B cell (primary cell): Measurements from ENCODE around the gene NRBP1. TPM values are rescaled to one million over a fixed set of nuclear protein-coding genes. Genes with fewer than 3 reads are reported as not detected.

Experiments
- ATAC-seq: fragments of 200-7000 bp; cut with Tn5 transposase; one replicate; pipeline ENCODE4 v1.10.0; 2021; ENCODE audit warnings: low read depth, mild to moderate bottlenecking, moderate number of reproducible peaks, moderate library complexity
- CTCF ChIA-PET: fragments of 350-600 bp; sonication (Branson Sonifier 250); formaldehyde crosslinking; loops from one replicate; lab custom pipeline; 2021; ENCODE audit warnings: antibody characterized with exemption, inconsistent platforms; lab: Charles Lee
- POLR2A ChIA-PET: fragments of 350-600 bp; sonication (Branson Sonifier 250); formaldehyde crosslinking; loops from one replicate; lab custom pipeline; 2021; ENCODE audit warnings: antibody characterized with exemption; lab: Charles Lee
- DNase-seq: peaks from one replicate; pipeline ENCODE4 v3.0.0; 2013
- H2AFZ ChIP-seq: 2 replicates; pipeline ENCODE4 v1.6.1; 2012; ENCODE audit warnings: mild to moderate bottlenecking, low read depth, low read length; ENCODE audit not compliant: insufficient read depth, poor library complexity, severe bottlenecking
- H3K27ac ChIP-seq, 2 donors: 1 replicate in 1 of 2; 2 replicates in 1 of 2; pipeline ENCODE4 v1.5.1; 2012 to 2013; ENCODE audit warnings: low read length in 2 of 2, mild to moderate bottlenecking in 2 of 2, moderate library complexity in 1 of 2
- H3K27me3 ChIP-seq, 4 experiments: fragments of 200-600 bp in 1 of 4; sonication (generic) in 1 of 4; replicated peaks in 1 of 4; 1 replicate in 2 of 4; 2 replicates in 2 of 4; pipeline versions ENCODE4 v1.6.1 to v1.7.0; 2013 to 2016; ENCODE audit warnings: low read length in 3 of 4, mild to moderate bottlenecking in 2 of 4, mixed read lengths in 1 of 4, moderate library complexity in 1 of 4; ENCODE audit not compliant: insufficient read depth in 4 of 4, control insufficient read depth in 3 of 4; ENCODE audit errors: control extremely low read depth in 1 of 4
- H3K36me3 ChIP-seq, 2 experiments: replicated peaks in 1 of 2; 1 replicate in 1 of 2; 2 replicates in 1 of 2; pipeline versions ENCODE4 v1.6.1 to v1.7.1; 2013; ENCODE audit warnings: low read length in 1 of 2; ENCODE audit not compliant: insufficient read depth in 2 of 2, control insufficient read depth in 1 of 2; ENCODE audit errors: control extremely low read depth in 1 of 2, extremely low read depth in 1 of 2
- H3K4me1 ChIP-seq, 2 donors: fragments of 200-600 bp in 1 of 2; sonication (generic) in 1 of 2; 1 replicate in 1 of 2; 2 replicates in 1 of 2; pipeline versions ENCODE4 v1.5.1 to v1.6.1; 2013 to 2017; ENCODE audit warnings: low read length in 2 of 2; ENCODE audit not compliant: control insufficient read depth in 2 of 2, insufficient read depth in 2 of 2
- H3K4me2 ChIP-seq: replicated peaks from 2 replicates; pipeline ENCODE3; 2012; ENCODE audit warnings: mild to moderate bottlenecking, low read depth, low read length; ENCODE audit not compliant: poor library complexity, severe bottlenecking
- H3K4me3 ChIP-seq, 5 experiments: fragments of 200-600 bp in 1 of 5; sonication (generic) in 1 of 5; 1 replicate in 3 of 5; 2 replicates in 2 of 5; pipeline versions ENCODE4 v1.5.1 to v1.7.0; 2011 to 2016; ENCODE audit warnings: low read length in 4 of 5, mild to moderate bottlenecking in 4 of 5, low read depth in 2 of 5, control low read depth in 1 of 5, moderate library complexity in 1 of 5; ENCODE audit not compliant: insufficient read depth in 1 of 5; ENCODE audit errors: control extremely low read depth in 1 of 5, extremely low read depth in 1 of 5
- H3K79me2 ChIP-seq: fragments of 200-600 bp; sonication (generic); one replicate; pipeline ENCODE4 v1.6.0; 2016; ENCODE audit warnings: low read length; ENCODE audit not compliant: control insufficient read depth, insufficient read depth
- H3K9ac ChIP-seq: fragments of 200-600 bp; sonication (generic); 2 replicates; pipeline ENCODE4 v1.6.1; 2017; ENCODE audit warnings: mild to moderate bottlenecking, low read length, moderate library complexity
- H3K9me3 ChIP-seq, 3 donors: one replicate each; pipeline versions ENCODE4 v1.6.1 to v1.7.1; 2013; ENCODE audit warnings: low read length in 2 of 3; ENCODE audit not compliant: control insufficient read depth in 2 of 3, insufficient read depth in 1 of 3; ENCODE audit errors: control extremely low read depth in 1 of 3
- H4K20me1 ChIP-seq: 2 replicates; pipeline ENCODE4 v1.6.0; 2012; ENCODE audit warnings: mild to moderate bottlenecking, low read length; ENCODE audit not compliant: insufficient read depth, control insufficient read depth, poor library complexity, severe bottlenecking
- H3K27ac Mint-ChIP-seq: one replicate; pipeline ENCODE4 v1.8.0; 2021; ENCODE audit warnings: mixed read lengths
- H3K27me3 Mint-ChIP-seq: one replicate; pipeline ENCODE4 v1.8.0; 2021; ENCODE audit warnings: mixed read lengths
- H3K4me1 Mint-ChIP-seq: one replicate; pipeline ENCODE4 v1.8.0; 2021; ENCODE audit warnings: mixed read lengths
- H3K4me3 Mint-ChIP-seq: one replicate; pipeline ENCODE4 v1.8.0; 2021; ENCODE audit warnings: mixed read lengths
- H3K9me3 Mint-ChIP-seq: one replicate; pipeline ENCODE4 v1.8.0; 2022; ENCODE audit warnings: mixed read lengths; ENCODE audit not compliant: insufficient read depth
- EZH2 ChIP-seq: IDR thresholded peaks from 2 replicates; pipeline ENCODE4 v1.6.1; 2012; ENCODE audit warnings: borderline replicate concordance, low read depth, mild to moderate bottlenecking, moderate library complexity, low read length; ENCODE audit not compliant: insufficient read depth, poor library complexity, severe bottlenecking
- WGBS: methylation state at CpG from one replicate; pipeline ENCODE4 v1.1.5; 2013; ENCODE audit warnings: missing lambda C conversion rate; ENCODE audit not compliant: insufficient coverage; 5-methylcytosine and 5-hydroxymethylcytosine counted together
- intact Hi-C: fragments of 100-400 bp; cut with micrococcal nuclease; formaldehyde crosslinking; loops from one replicate; pipeline ENCODE4 v1.10.0; 2022
- polyA plus RNA-seq: library from polyadenylated mRNA; depleted of rRNA; stranded (reverse); fragments of >200 nt; gene quantifications from 2 replicates; pipeline ENCODE4 v1.2.3, GENCODE V29; 2012
- total RNA-seq, 2 donors: library from RNA; stranded (reverse); fragments of 120-200 nt in 1 of 2; gene quantifications; 1 replicate in 1 of 2; 2 replicates in 1 of 2; pipeline versions ENCODE4 v1.2.3 to v1.2.4, GENCODE V29; 2013 to 2022
- TF ChIP-seq, protein P1 (sequence below): fragments of 200-600 bp; IDR thresholded peaks from one replicate; pipeline ENCODE4 v1.8.0; 2022; ENCODE audit warnings: antibody characterized with exemption, mild to moderate bottlenecking

NRBP1 gene
- total and polyA plus RNA-seq, 2 donors (not counting 1 experiment from before 2014, with no cell fraction given) = 69.2 to 115 TPM

DNA sequence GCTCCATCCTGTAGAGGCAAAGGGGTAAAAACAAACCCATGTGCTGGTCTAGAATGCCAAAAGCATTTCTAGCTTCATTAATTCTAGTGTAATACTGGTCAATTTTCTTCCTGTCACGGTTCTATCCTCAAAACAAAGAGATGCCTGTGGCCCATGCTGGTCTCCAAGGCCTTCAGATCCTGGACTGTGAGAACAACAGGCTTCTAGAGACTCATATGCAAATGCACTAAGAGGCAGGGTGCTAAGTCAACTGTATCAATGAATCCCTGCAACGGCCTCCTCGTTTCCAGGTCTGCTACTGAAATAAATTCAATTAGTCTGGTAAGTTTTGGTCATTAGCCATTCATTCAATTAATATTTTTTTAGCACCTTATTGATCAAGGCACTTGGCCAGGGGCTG is 57.1 kb downstream of the NRBP1 start:
- no peak overlapping the region for H3K4me3 Mint-ChIP-seq
- DNase-seq (no peak), ATAC-seq (no peak)
- Histone ChIP-seq H3K9me3 (no peaks in the 10 kb centered on the region), H3K36me3 (peaks cover 1 to 4% of the 10 kb centered on the region in 2 experiments), H3K9ac (no peak overlapping the region), H3K4me3 (no peak overlapping the region), H3K4me2 (no peak overlapping the region), H4K20me1 (no peaks in the 10 kb centered on the region), H3K79me2 (no peaks in the 10 kb centered on the region), H2AFZ (no peak overlapping the region), H3K27ac (no peak overlapping the region), H3K4me1 (peaks cover 11 to 16% of the 10 kb centered on the region in 2 donors), H3K27me3 (no peaks in the 10 kb centered on the region)
- ChIA-PET POLR2A (no interaction called here), CTCF (interaction anchor here (1.2 kb wide), 1 partner anchor 51 kb away, joined by 5 read pairs; no protein-coding TSS in a partner anchor)
- no peak overlapping the region for H3K27ac Mint-ChIP-seq
- no peaks in the 10 kb centered on the region for H3K27me3 Mint-ChIP-seq
- intact Hi-C loops = loop anchor here (5.0 kb wide), 1 partner anchor 43 kb away; the partner anchor contains the start of gene KRTCAP3
- no peaks in the 10 kb centered on the region for H3K9me3 Mint-ChIP-seq
- peaks cover 26% of the 10 kb centered on the region for H3K4me1 Mint-ChIP-seq
- no peak for TF ChIP-seq EZH2
- TF ChIP-seq, protein P1, sequence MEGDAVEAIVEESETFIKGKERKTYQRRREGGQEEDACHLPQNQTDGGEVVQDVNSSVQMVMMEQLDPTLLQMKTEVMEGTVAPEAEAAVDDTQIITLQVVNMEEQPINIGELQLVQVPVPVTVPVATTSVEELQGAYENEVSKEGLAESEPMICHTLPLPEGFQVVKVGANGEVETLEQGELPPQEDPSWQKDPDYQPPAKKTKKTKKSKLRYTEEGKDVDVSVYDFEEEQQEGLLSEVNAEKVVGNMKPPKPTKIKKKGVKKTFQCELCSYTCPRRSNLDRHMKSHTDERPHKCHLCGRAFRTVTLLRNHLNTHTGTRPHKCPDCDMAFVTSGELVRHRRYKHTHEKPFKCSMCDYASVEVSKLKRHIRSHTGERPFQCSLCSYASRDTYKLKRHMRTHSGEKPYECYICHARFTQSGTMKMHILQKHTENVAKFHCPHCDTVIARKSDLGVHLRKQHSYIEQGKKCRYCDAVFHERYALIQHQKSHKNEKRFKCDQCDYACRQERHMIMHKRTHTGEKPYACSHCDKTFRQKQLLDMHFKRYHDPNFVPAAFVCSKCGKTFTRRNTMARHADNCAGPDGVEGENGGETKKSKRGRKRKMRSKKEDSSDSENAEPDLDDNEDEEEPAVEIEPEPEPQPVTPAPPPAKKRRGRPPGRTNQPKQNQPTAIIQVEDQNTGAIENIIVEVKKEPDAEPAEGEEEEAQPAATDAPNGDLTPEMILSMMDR = no peak
- 80% methylated on average over 1 of the region's 3 CpGs for WGBS

GRCh38 chr2:27489118-27489497 is 60.7 kb downstream of the NRBP1 start:
- ChIA-PET POLR2A (no interaction called here), CTCF (no interaction called here)
- Mint-ChIP-seq H3K27ac (peak overlapping the region; percentile 93), H3K27me3 (peaks cover 13% of the 10 kb centered on the region), H3K4me3 (peak overlapping the region; percentile 92), H3K9me3 (no peaks in the 10 kb centered on the region), H3K4me1 (peaks cover 27% of the 10 kb centered on the region)
- ATAC-seq (no peak), DNase-seq (no peak)
- H3K9me3 ChIP-seq = no peaks in the 10 kb centered on the region
- peak overlapping the region; percentile 83 for H3K4me2 ChIP-seq
- peak overlapping the region; percentile 60 to 84 for H3K27ac ChIP-seq
- H3K36me3 ChIP-seq = no peaks in the 10 kb centered on the region
- H3K79me2 ChIP-seq = no peaks in the 10 kb centered on the region
- peak overlapping the region; percentile 73 for H3K9ac ChIP-seq
- peak overlapping the region; percentile 57 to 79 (median 59) for H3K4me3 ChIP-seq
- TF ChIP-seq, protein P1 = no peak
- TF ChIP-seq EZH2 = no peak
- H2AFZ ChIP-seq = peak overlapping the region; percentile 73
- H4K20me1 ChIP-seq = no peaks in the 10 kb centered on the region
- H3K4me1 ChIP-seq = peaks cover 12 to 16% of the 10 kb centered on the region in 2 donors
- intact Hi-C loops = loop anchor here (1.0 to 5.0 kb wide), 9 partner anchors 47 to 704 kb away; partner anchors contain the start of genes EIF2B4, KRTCAP3, NRBP1 and PPM1G
- peaks cover 0 to 14% (median 6%) of the 10 kb centered on the region in 4 experiments for H3K27me3 ChIP-seq
- 11% methylated on average over 4 of the region's 11 CpGs for WGBS
